Measurements from ENCODE around the gene WSCD2.

WSCD2 gene

DNA sequence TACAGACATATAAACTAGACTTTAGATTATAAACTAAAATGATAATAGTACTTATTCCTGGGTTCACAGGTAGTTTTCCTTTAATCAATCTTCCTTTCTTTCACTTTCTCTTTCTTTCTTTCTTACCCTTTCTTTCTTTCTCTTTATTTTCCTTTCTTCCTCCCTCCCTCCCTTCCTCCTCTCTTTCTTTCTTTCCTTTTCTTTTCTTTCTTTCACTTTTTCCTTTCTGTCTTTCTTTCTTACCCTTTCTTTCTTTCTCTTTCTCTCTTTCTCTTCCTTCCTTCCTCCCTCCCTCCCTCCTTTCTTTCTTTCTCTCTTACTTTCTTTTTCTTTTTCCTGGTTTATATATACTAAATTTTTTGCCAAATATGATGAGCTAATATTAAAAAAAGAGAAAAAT is 148.5 kb downstream of the WSCD2 start:
- ChIA-PET POLR2A (no interaction called here), CTCF (no interaction called here)
- TF ChIP-seq ELF4 (IDR thresholded peaks at IDR 0.05) (no peak), SP1 (IDR thresholded peaks at IDR 0.05) (no peak), L3MBTL2 (conservative IDR thresholded peaks at IDR 0.05) (no peak), FOXK2 (IDR thresholded peaks at IDR 0.05) (no peak), CTBP1 (IDR thresholded peaks at IDR 0.05; ENCODE audit: borderline replicate concordance) (no peak), HDGF (IDR thresholded peaks at IDR 0.05; ENCODE audit: borderline replicate concordance) (no peak), SUZ12 (IDR thresholded peaks at IDR 0.05) (no peak), LEF1 (IDR thresholded peaks at IDR 0.05; ENCODE audit: borderline replicate concordance) (no peak), ZNF384 (IDR thresholded peaks at IDR 0.05) (no peak), NFRKB (IDR thresholded peaks at IDR 0.05) (no peak), BHLHE40 (IDR thresholded peaks at IDR 0.05; ENCODE audit: borderline replicate concordance) (no peak), FOXM1 (IDR thresholded peaks at IDR 0.05; ENCODE audit: borderline replicate concordance) (no peak), TARDBP (IDR thresholded peaks at IDR 0.05) (no peak)
- TF ChIP-seq, protein P1, sequence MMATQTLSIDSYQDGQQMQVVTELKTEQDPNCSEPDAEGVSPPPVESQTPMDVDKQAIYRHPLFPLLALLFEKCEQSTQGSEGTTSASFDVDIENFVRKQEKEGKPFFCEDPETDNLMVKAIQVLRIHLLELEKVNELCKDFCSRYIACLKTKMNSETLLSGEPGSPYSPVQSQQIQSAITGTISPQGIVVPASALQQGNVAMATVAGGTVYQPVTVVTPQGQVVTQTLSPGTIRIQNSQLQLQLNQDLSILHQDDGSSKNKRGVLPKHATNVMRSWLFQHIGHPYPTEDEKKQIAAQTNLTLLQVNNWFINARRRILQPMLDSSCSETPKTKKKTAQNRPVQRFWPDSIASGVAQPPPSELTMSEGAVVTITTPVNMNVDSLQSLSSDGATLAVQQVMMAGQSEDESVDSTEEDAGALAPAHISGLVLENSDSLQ (IDR thresholded peaks at IDR 0.05), result no peak
- no peak for DNase-seq (ENCODE audit: extremely low spot score)

DNA sequence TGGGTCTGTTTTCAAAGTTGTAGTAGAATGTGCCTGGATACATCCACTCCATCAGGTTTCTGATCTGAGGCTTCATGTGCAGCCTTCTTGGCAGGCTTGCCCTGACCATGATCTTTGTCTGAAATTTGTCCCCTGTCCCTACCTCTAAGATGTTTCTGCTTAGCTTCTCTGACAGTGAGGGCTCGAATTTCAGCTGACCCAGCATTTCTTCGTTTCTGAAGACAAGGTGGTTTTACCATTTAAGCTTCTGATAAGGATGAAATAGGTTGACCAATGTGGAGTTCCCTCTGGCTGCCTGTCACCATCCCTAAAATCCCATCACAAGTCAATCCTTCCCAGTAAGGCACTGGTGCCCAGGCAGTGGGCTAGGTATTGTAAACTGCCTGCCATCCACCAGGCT is 153.1 kb downstream of the WSCD2 start:
- CTCF ChIA-PET, result no interaction called here
- TF ChIP-seq ELF4 (IDR thresholded peaks at IDR 0.05), result no peak
- no peak for TF ChIP-seq FOXM1 (IDR thresholded peaks at IDR 0.05; ENCODE audit: borderline replicate concordance)
- no peak for TF ChIP-seq LEF1 (IDR thresholded peaks at IDR 0.05; ENCODE audit: borderline replicate concordance)
- no peak for TF ChIP-seq FOXA1 (IDR thresholded peaks at IDR 0.05)
- TF ChIP-seq BHLHE40 (IDR thresholded peaks at IDR 0.05; ENCODE audit: borderline replicate concordance), result no peak
- TF ChIP-seq SUZ12 (IDR thresholded peaks at IDR 0.05), result no peak
- no peak for TF ChIP-seq FOXK2 (IDR thresholded peaks at IDR 0.05)
- no peak for TF ChIP-seq SP1 (IDR thresholded peaks at IDR 0.05)
- TF ChIP-seq, protein P1 (IDR thresholded peaks at IDR 0.05), result no peak
- no peak for TF ChIP-seq NFRKB (IDR thresholded peaks at IDR 0.05)
- no peak for TF ChIP-seq ZNF384 (IDR thresholded peaks at IDR 0.05)
- TF ChIP-seq ARNT (IDR thresholded peaks at IDR 0.05), result no peak
- no peak for TF ChIP-seq TARDBP (IDR thresholded peaks at IDR 0.05)
- no peak for TF ChIP-seq L3MBTL2 (conservative IDR thresholded peaks at IDR 0.05)
- TF ChIP-seq HDGF (IDR thresholded peaks at IDR 0.05; ENCODE audit: borderline replicate concordance), result no peak
- TF ChIP-seq CTBP1 (IDR thresholded peaks at IDR 0.05; ENCODE audit: borderline replicate concordance), result no peak

DNA sequence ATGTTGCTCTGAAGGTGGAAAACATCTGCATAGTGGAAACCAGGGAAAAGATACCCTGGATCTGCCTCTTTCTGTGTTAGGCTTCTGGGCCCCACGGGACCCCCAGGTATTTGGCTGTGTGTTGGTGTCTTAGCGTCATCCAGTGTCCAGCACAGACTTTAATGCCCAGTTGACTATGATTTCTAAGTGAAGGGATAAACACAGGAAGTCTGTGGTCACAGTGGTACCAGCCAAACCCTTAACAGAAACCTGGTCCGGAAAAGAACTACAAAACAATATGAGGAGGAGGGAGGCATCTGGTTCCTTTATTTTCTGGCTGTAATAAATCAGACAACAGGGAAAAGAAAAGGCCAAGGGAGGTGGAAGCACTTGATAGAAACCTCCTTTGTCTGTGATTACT is 153.6 kb downstream of the WSCD2 start:
- TF ChIP-seq BHLHE40 (IDR thresholded peaks at IDR 0.05; ENCODE audit: borderline replicate concordance), result no peak
- TF ChIP-seq LEF1 (IDR thresholded peaks at IDR 0.05; ENCODE audit: borderline replicate concordance), result no peak
- TF ChIP-seq FOXA1 (IDR thresholded peaks at IDR 0.05), result no peak
- no peak for TF ChIP-seq TARDBP (IDR thresholded peaks at IDR 0.05)
- no peak for TF ChIP-seq ZNF384 (IDR thresholded peaks at IDR 0.05)
- TF ChIP-seq NFRKB (IDR thresholded peaks at IDR 0.05), result no peak
- no peak for TF ChIP-seq L3MBTL2 (conservative IDR thresholded peaks at IDR 0.05)
- no peak for TF ChIP-seq HDGF (IDR thresholded peaks at IDR 0.05; ENCODE audit: borderline replicate concordance)
- no peak for TF ChIP-seq CTBP1 (IDR thresholded peaks at IDR 0.05; ENCODE audit: borderline replicate concordance)
- no peak for TF ChIP-seq FOXM1 (IDR thresholded peaks at IDR 0.05; ENCODE audit: borderline replicate concordance)
- TF ChIP-seq ARNT (IDR thresholded peaks at IDR 0.05), result no peak
- TF ChIP-seq SP1 (IDR thresholded peaks at IDR 0.05), result no peak
- TF ChIP-seq, protein P1 (IDR thresholded peaks at IDR 0.05), result no peak
- TF ChIP-seq ELF4 (IDR thresholded peaks at IDR 0.05), result no peak
- no peak for TF ChIP-seq SUZ12 (IDR thresholded peaks at IDR 0.05)
- TF ChIP-seq FOXK2 (IDR thresholded peaks at IDR 0.05), result no peak
- DNase-seq (ENCODE audit: extremely low spot score), result no peak
- POLR2A ChIA-PET, result no interaction called here

More for the DNA sequence above, 153.1 kb downstream of the WSCD2 start:
- DNase-seq (ENCODE audit: extremely low spot score), result no peak
- POLR2A ChIA-PET, result no interaction called here

DNA sequence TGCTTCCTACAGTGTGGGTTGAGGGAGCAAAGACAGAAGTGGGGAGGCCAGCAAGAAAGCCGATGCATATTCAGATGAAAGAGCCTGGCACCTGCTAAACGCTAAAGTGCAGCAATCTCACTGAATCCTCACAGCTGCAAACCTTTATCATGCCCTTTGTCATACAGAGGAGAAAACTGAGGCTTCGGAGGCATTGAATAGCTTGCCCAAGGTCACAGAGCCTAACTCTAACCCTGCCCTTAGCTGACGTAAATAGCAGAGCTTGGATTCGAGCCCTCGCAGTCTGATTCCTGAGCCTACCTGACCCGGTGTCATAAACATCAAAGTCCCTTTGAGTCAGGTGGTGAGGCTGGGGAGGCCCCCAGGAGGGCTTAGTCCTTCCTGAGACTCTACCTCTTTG is 155.1 kb downstream of the WSCD2 start:
- TF ChIP-seq ELF4 (IDR thresholded peaks at IDR 0.05) (no peak), ZNF384 (IDR thresholded peaks at IDR 0.05) (no peak), BHLHE40 (IDR thresholded peaks at IDR 0.05; ENCODE audit: borderline replicate concordance) (no peak), HDGF (IDR thresholded peaks at IDR 0.05; ENCODE audit: borderline replicate concordance) (no peak), L3MBTL2 (conservative IDR thresholded peaks at IDR 0.05) (no peak), SP1 (IDR thresholded peaks at IDR 0.05) (no peak), FOXK2 (IDR thresholded peaks at IDR 0.05) (no peak), FOXA1 (IDR thresholded peaks at IDR 0.05) (no peak), LEF1 (IDR thresholded peaks at IDR 0.05; ENCODE audit: borderline replicate concordance) (no peak), FOXM1 (IDR thresholded peaks at IDR 0.05; ENCODE audit: borderline replicate concordance) (no peak)
- ChIA-PET POLR2A (no interaction called here), CTCF (no interaction called here)
- no peak for DNase-seq (ENCODE audit: extremely low spot score)

More for the DNA sequence above, 153.6 kb downstream of the WSCD2 start:
- CTCF ChIA-PET, result no interaction called here

DNA sequence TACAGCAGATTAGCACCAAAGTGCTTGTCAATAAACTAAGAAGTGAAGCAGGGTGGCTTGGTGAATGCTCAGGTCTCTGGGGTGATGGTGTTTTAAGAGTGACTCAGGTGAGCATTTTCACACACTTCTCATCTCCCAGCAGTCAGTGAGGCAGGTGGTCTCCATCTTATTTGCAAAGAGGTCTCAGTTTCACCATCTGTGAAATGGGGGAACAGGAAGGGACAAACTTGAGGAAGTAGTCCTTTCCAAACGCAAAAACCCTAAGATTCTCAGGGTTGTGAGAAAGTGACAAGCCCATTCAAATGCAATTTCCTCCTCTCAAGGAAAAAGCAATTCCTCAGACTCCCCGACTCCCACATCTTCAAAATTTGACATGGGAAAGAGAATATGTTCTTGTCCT is 155.9 kb downstream of the WSCD2 start:
- ChIA-PET POLR2A (no interaction called here), CTCF (no interaction called here)
- no peak for TF ChIP-seq FOXK2 (IDR thresholded peaks at IDR 0.05)
- no peak for TF ChIP-seq ZNF384 (IDR thresholded peaks at IDR 0.05)
- TF ChIP-seq, protein P1 (IDR thresholded peaks at IDR 0.05), result no peak
- no peak for TF ChIP-seq SP1 (IDR thresholded peaks at IDR 0.05)
- no peak for TF ChIP-seq NFRKB (IDR thresholded peaks at IDR 0.05)
- TF ChIP-seq FOXA1 (IDR thresholded peaks at IDR 0.05), result no peak
- no peak for TF ChIP-seq BHLHE40 (IDR thresholded peaks at IDR 0.05; ENCODE audit: borderline replicate concordance)
- no peak for TF ChIP-seq CTBP1 (IDR thresholded peaks at IDR 0.05; ENCODE audit: borderline replicate concordance)
- no peak for TF ChIP-seq L3MBTL2 (conservative IDR thresholded peaks at IDR 0.05)
- no peak for TF ChIP-seq ELF4 (IDR thresholded peaks at IDR 0.05)
- TF ChIP-seq TARDBP (IDR thresholded peaks at IDR 0.05), result no peak
- TF ChIP-seq ARNT (IDR thresholded peaks at IDR 0.05), result no peak
- no peak for TF ChIP-seq LEF1 (IDR thresholded peaks at IDR 0.05; ENCODE audit: borderline replicate concordance)
- TF ChIP-seq FOXM1 (IDR thresholded peaks at IDR 0.05; ENCODE audit: borderline replicate concordance), result no peak
- TF ChIP-seq HDGF (IDR thresholded peaks at IDR 0.05; ENCODE audit: borderline replicate concordance), result no peak
- no peak for TF ChIP-seq SUZ12 (IDR thresholded peaks at IDR 0.05)

More for the DNA sequence above, 155.9 kb downstream of the WSCD2 start:
- no peak for DNase-seq (ENCODE audit: extremely low spot score)

All from HEK293T (cell line).